Measurements from ENCODE around the gene CBLC.

GRCh38 chr19:44824761-44825160 lies 47.1 kb downstream of the CBLC start:
- TF ChIP-seq CTCF (conservative IDR thresholded peaks at IDR 0.05) (no peak), EZH2 (IDR thresholded peaks at IDR 0.05; ENCODE audit: low read depth) (no peak)

Measured in PC-9 (cell line).